BJ (cell line): ENCODE results near the gene CEP78. TPM values are rescaled to one million over a fixed set of nuclear protein-coding genes. Genes with fewer than 3 reads are reported as not detected.

Source experiments
- CTCF ChIA-PET: fragments of 350-600 bp; formaldehyde crosslinking; extraction: SDS; loops from one replicate; lab custom pipeline; 2021; ENCODE audit warnings: antibody characterized with exemption, inconsistent platforms; lab: Yijun Ruan, JAX
- POLR2A ChIA-PET: fragments of 300-600 bp; sonication (Branson Sonifier 250); formaldehyde crosslinking; extraction: SDS; loops from one replicate; lab custom pipeline; 2021; ENCODE audit warnings: antibody characterized with exemption; lab: Charles Lee
- DNase-seq: peaks from one replicate; pipeline ENCODE4 v3.0.0-alpha.2; 2011; ENCODE audit warnings: low read depth
- H3K27me3 ChIP-seq: 2 replicates; pipeline ENCODE4 v1.6.0; 2011; ENCODE audit warnings: low read length; ENCODE audit not compliant: control insufficient read depth, insufficient read depth
- H3K36me3 ChIP-seq: 2 replicates; pipeline ENCODE4 v1.5.1; 2011; ENCODE audit warnings: low read length; ENCODE audit not compliant: control insufficient read depth, insufficient read depth
- H3K4me3 ChIP-seq: 2 replicates; pipeline ENCODE4 v1.5.1; 2011; ENCODE audit warnings: low read depth, mild to moderate bottlenecking, control low read depth, low read length
- polyA plus RNA-seq: library from polyadenylated mRNA; depleted of rRNA; stranded (reverse); fragments of >200 nt; gene quantifications from 2 replicates; pipeline ENCODE4 v1.2.3, GENCODE V29; 2011
- TF ChIP-seq, protein P1 (sequence below): IDR thresholded peaks from 2 replicates; pipeline ENCODE4 v1.5.1; 2011; ENCODE audit warnings: low read depth, mild to moderate bottlenecking, control low read depth, inconsistent platforms, low read length, moderate library complexity; ENCODE audit not compliant: insufficient read depth

Gene CEP78
- polyA plus RNA-seq, 1 experiment: 4.5 TPM

DNA sequence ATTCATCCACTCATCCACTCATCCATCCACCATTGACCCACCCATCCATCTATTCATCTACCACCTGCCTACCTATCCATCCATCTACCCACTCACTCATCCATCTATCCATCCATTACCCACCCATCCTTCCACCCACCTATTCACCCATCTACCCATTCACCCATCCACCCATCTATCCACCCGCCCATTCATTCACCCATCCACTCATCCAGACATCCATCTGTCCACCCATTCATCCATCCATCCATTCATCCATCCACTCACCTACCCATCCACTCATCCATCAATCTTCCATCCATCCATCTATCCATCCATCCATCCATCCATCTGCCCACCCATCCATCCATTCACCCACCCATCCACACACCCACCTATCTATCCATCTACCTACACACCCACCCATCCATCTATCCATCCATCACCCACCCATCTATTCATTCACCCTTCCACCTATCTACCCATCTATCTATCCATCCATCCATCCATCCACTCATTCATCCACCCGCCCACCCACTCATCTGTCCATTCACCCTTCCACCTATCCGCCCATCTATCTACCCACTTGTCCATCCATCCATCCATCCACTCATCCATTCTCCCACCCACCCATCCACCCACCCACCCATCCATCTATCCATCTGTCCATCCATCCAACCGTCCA, 84.3 kb downstream of the CEP78 start:
- TF ChIP-seq, protein P1, sequence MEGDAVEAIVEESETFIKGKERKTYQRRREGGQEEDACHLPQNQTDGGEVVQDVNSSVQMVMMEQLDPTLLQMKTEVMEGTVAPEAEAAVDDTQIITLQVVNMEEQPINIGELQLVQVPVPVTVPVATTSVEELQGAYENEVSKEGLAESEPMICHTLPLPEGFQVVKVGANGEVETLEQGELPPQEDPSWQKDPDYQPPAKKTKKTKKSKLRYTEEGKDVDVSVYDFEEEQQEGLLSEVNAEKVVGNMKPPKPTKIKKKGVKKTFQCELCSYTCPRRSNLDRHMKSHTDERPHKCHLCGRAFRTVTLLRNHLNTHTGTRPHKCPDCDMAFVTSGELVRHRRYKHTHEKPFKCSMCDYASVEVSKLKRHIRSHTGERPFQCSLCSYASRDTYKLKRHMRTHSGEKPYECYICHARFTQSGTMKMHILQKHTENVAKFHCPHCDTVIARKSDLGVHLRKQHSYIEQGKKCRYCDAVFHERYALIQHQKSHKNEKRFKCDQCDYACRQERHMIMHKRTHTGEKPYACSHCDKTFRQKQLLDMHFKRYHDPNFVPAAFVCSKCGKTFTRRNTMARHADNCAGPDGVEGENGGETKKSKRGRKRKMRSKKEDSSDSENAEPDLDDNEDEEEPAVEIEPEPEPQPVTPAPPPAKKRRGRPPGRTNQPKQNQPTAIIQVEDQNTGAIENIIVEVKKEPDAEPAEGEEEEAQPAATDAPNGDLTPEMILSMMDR: no peak
- Histone ChIP-seq H3K27me3 (no peaks in the 10 kb centered on the region), H3K36me3 (peaks cover 24% of the 10 kb centered on the region), H3K4me3 (no peak overlapping the region)
- no peak for DNase-seq
- ChIA-PET CTCF (interaction anchor here (1.1 kb wide), 1 partner anchor 65 kb away, joined by 3 read pairs; no protein-coding TSS in a partner anchor), POLR2A (no interaction called here)

DNA sequence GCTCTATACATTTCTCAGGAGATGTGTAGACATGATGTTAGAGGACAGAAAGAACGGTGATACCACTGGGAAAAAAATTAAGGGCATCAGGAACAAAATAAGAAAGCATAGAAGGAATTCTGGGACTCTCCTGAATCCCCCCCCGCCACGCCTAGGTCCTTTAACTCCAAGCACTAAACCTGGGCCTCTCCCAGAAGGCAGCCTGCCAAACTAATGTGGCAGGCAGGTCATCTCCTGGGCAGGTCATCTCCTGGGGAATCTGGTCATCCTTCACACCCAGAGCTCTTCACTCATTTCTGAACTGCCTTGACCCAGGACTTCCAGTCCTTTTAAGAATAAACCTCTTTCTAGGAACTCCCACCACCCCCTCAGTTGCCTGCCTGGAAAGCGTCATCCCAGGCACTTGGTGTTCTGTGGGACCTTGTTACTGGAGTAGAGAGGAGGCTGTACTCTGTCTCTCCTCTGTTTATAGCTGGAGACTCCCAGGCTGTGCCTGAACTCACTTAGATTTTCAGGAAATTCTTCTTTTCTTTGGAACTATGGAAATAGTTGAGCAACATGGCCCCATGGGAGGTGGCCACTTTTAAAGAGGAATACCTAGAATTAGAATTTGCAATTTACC, 85.1 kb downstream of the CEP78 start:
- TF ChIP-seq, protein P1: no peak
- Histone ChIP-seq H3K27me3 (no peaks in the 10 kb centered on the region), H3K36me3 (peaks cover 18% of the 10 kb centered on the region), H3K4me3 (no peak overlapping the region)
- ChIA-PET CTCF (interaction anchor here (1.1 kb wide), 1 partner anchor 66 kb away, joined by 3 read pairs; no protein-coding TSS in a partner anchor), POLR2A (no interaction called here)
- DNase-seq: no peak

DNA sequence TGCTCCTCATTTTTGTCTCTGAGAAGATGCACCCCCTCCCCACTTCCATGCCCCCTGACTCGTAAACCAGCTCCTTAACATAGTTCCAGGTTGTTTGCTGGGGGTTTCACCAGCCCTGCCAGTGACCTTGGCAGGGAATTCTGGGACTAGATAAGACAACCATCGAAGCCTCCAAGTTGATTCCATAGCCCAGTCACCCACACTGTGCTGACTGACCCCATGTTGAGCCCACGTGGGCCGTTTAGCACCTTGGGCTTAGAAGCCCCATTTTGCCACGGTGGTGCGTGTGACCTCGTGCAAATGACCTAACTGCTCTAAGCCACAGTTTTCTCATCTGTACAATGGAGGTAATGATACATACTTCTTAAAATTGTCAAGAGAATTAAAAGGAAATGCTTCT, 85.6 kb downstream of the CEP78 start:
- ChIA-PET POLR2A (interaction anchor here (0.5 kb wide), 1 partner anchor 1796 kb away, joined by 3 read pairs; no protein-coding TSS in a partner anchor), CTCF (no interaction called here)
- TF ChIP-seq, protein P1: no peak
- Histone ChIP-seq H3K36me3 (peaks cover 13% of the 10 kb centered on the region), H3K27me3 (no peaks in the 10 kb centered on the region), H3K4me3 (no peak overlapping the region)
- no peak for DNase-seq

DNA sequence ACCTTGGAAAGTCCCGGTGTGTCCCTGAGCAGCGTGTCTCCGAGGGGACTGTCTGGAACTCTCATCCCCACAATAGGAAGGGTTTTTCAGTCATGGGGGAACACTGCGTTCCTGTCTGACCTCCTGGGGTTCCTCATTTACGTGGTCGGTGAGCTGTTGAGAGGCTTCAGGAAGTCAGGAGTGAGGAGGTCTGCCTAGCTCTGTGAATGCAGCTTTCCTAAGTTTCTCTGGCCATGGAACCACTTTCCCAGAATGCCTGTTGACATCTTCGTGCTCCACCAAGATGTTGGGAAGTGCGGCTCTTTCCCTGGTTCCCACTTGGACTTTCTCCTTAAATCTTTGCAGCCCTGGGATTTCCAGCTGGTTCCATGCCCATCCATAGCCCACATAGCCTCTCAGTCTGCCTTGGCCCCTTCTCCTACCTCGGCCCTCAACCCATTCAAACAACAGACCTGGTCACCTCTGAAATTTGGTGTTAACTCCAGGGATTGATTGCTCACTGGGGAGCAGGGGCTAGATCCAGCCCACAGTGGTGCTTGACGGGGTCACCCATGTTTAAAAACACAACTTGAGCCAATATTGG, 88.3 kb downstream of the CEP78 start:
- H3K4me3 ChIP-seq: no peak overlapping the region
- H3K36me3 ChIP-seq: peaks cover 24% of the 10 kb centered on the region
- POLR2A ChIA-PET: no interaction called here
- TF ChIP-seq, protein P1: no peak
- DNase-seq: no peak
- CTCF ChIA-PET: no interaction called here
- H3K27me3 ChIP-seq: no peaks in the 10 kb centered on the region

DNA sequence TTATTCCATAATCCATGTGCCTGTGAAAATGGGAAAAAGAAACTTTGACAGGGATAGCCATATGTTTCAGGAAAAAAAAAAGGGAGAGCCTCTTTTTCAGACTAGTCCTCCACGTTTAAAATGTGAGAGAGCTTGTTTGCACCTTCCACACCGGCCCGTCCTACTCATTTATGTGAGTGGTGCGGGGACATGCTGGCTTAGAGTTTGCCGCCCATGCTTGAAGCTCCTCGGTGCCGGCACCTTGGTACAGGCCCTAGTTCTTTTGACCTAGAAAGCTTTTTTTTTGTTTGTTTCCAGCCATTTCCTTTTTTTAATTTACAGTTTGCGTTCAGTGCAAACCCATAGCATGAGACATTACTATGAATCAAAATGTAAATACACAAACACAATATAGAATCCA, 88.8 kb downstream of the CEP78 start:
- ChIA-PET POLR2A (no interaction called here), CTCF (interaction anchor here (0.8 to 1.6 kb wide), 2 partner anchors 9 to 38 kb away, joined by 3 to 4 read pairs; no protein-coding TSS in a partner anchor)
- DNase-seq: no peak
- Histone ChIP-seq H3K27me3 (no peaks in the 10 kb centered on the region), H3K36me3 (peaks cover 19% of the 10 kb centered on the region), H3K4me3 (no peak overlapping the region)
- TF ChIP-seq, protein P1: no peak
